HG02938 (cell line): Measurements from ENCODE around the gene LGALS9C.
"Not testable (repeated sequence)": the region's sequence is repeated elsewhere in the genome, so short reads cannot be mapped to it uniquely, and the experiment has no call there.

Source experiments
- ATAC-seq: cut with Tn5 transposase; IDR thresholded peaks from one replicate; pipeline ENCODE4 v1.9.1; 2021; ENCODE audit warnings: mild to moderate bottlenecking, moderate library complexity; ENCODE audit not compliant: unreplicated experiment

LGALS9C gene

GRCh38 chr17:18528435-18528834 is 51.8 kb downstream of the LGALS9C start:
- not testable (repeated sequence) for ATAC-seq

DNA sequence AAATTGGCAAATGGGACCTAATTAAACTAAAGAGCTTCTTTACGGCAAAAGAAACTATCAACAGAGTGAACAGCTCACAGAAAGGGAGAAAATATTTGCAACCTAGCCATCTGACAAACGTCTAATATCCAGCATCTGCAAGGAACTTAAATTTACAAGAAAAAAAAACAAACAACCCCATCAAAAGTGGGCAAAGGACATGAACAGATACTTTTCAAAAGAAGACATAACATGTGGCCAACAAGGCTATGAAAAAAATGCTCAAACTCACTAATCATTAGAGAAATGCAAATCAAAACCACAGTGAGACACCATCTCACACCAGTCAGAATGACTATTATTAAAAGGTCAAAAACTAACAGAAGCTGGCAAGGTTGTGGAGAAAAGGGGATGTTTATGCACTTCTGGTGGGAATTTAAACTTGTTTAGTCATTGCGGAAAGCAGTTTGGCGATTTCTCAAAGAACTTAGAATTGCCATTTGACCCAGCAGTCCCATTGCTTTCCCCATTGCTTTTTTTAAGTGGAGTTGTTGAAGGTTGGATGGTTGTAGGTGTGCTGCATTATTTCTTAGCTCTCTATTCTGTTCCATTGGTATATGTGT is 52.4 kb downstream of the LGALS9C start:
- not testable (repeated sequence) for ATAC-seq

- not testable (repeated sequence) for ATAC-seq
Observed at GRCh38 chr17:18530405-18530804, 53.8 kb downstream of the LGALS9C start.

- ATAC-seq = not testable (repeated sequence)
Observed at GRCh38 chr17:18542234-18542633, 65.6 kb downstream of the LGALS9C start.

DNA sequence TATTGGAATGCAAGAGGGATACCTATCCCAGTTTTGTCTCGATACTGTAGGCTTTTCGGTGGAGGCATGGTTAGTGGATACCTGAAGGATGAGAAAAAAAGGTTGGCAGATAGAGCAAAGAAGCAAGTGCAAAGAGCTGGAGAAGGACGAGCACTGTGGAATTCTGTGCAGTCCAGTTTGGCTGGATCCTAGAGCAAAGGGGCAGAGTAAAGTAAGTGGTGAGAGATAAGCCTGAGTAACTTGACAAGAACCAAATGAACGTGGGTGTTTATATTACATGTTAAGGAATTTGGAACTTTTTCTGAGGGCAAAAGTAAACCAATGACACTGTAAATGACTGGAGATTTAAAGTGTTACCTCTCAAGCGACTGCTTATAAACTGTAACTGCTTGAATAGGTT is 66.3 kb downstream of the LGALS9C start:
- ATAC-seq = not testable (repeated sequence)
